ENCODE measurements around the gene FAM114A1. TPM values are rescaled to one million over a fixed set of nuclear protein-coding genes. Genes with fewer than 3 reads are reported as not detected.

The FAM114A1 gene
- total RNA-seq (2022; extraction: Qiagen RNA extraction), result 23.2 to 39.7 TPM (median 37.5 TPM) in 5 replicates

GRCh38 chr4:38867478-38868058 lies at the start of gene FAM114A1:
Gene FAM114A1, plus strand, starts transcription at chr4:38867806. Its CDS starts 10,273 bp downstream, at chr4:38878079.

GRCh38 chr4:38856524-38857337 lies 10.9 kb upstream of the FAM114A1 start, which contains the start of gene TLR6:
Gene TLR6, minus strand, starts transcription at chr4:38856817. Its CDS starts 27,344 bp downstream, at chr4:38829473.

Other genes starting within 250 kb of the FAM114A1 start
- 11.5 to 17.5 TPM (median 14.5 TPM) in 5 replicates for gene KLF3, start 203.6 kb upstream of the FAM114A1 start, total RNA-seq (2022; extraction: Qiagen RNA extraction)
- 0.02 to 0.08 TPM (median 0.03 TPM) in 4 of 5 replicates, not detected in the other for gene TLR10, start 84.8 kb upstream of the FAM114A1 start, total RNA-seq (2022; extraction: Qiagen RNA extraction)
- gene TLR1, start 63.0 kb upstream of the FAM114A1 start, total RNA-seq (2022; extraction: Qiagen RNA extraction), result 0.14 to 0.27 TPM (median 0.17 TPM) in 5 replicates
- gene TLR6, start 11.0 kb upstream of the FAM114A1 start, total RNA-seq (2022; extraction: Qiagen RNA extraction), result 1.5 to 2.6 TPM (median 2.3 TPM) in 5 replicates
- 18.0 to 22.9 TPM (median 21.3 TPM) in 5 replicates for gene TMEM156, start 164.6 kb downstream of the FAM114A1 start, total RNA-seq (2022; extraction: Qiagen RNA extraction)
- 45.4 to 61.2 TPM (median 57.9 TPM) in 5 replicates for gene KLHL5, start 194.4 kb downstream of the FAM114A1 start, total RNA-seq (2022; extraction: Qiagen RNA extraction)